NOMO-1 (cell line): ENCODE data around the gene PTPRU.
A peak's percentile ranks its signal among the peaks of the same experiment; 100 is the strongest.

Experiments used
- DNase-seq, 2 experiments: peaks; one replicate each; lab custom pipeline; 2025; ENCODE audit not compliant: unreplicated experiment in 2 of 2; lab: John Stamatoyannopoulos, UW

Gene PTPRU

DNA sequence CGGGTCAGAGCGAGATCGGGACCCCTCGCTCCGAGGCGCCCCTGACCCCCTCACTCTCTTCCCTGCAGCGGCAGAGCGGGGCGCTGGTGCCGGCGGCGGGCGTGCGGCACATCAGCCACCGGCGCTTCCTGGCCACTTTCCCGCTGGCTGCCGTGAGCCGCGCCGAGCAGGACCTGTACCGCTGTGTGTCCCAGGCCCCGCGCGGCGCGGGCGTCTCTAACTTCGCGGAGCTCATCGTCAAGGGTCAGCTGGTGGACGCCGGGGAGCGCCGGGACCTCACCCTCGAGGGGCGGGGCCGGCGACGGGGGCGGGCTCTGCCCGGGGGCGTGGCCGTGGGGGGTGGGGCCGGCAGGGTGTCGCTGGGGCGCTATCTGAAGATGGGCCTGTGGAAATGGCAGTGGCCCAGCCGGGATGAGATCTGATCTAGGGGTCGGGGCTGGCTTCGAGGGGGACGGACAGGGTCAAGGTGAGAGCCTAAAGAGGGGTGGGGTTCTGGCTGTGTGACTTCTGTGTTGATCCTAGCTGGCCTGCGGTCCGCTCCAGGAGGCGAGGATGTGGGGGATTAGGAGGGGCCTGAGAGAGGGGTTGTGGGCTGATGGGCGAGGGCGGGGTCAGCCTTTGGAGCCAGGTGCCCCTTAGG is 23.6 kb downstream of the PTPRU start:
- no peak for DNase-seq

GRCh38 chr1:29260531-29260930 is 24.2 kb downstream of the PTPRU start:
- no peak for DNase-seq

GRCh38 chr1:29264773-29265389 is 28.6 kb downstream of the PTPRU start:
- no peak for DNase-seq

- DNase-seq = no peak
Observed at GRCh38 chr1:29266912-29267311, 30.6 kb downstream of the PTPRU start.

DNA sequence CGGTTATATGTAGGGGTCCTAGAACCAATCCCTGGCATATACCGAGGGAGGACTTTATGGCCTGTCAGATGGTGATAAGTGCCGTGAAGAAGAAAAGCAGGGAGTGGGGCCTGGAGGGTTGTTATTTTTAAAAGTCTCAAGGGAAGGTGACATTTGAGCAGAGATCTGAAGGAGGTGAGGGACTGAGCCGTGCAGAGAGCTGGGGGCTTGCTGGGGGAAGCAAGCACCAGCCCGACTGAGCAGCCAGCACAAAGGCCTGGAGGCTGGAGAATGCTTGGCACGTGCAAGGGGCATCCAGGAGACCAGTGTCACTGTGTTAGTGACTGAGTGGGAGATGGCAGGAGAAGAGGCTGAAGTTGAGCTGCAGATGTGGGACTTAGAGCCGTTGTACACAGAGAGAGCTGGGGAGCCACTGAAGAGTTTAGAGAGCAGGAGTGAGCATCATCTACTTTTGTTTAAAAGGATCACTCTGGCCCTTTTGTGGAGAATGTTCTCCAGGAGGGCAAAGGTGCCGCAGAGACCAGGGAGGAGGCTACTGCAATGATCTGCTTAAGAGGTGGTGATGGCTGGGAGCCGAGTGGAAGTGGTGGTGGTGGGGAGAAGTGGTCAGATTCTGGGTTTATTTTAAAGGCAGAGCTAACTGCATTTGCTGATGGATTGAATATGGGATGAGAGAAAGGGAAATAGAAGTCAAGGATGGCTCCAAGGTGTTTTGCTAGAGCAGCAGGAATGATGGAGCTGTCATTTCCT is 31.2 kb downstream of the PTPRU start:
- DNase-seq = no peak

DNA sequence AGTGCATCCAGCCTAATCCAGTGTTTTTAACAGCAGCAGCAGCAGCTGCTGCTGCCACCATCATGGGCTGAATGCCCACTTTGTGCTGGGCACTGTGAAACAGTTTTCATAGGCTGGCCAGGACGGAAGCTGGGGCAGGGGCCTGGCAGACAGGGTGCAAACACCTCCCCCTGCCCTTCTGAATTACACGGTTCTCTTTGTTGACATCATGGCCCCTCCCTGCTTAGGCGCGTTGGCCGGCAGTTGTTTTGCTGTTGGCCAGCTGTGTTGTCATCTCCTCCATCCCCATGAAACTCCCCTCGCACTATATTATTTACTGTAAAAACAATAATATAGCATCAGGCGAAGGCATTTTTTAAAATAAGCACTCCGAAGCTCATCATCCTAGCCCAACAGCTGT is 33.1 kb downstream of the PTPRU start:
- no peak for DNase-seq

- DNase-seq = no peak
Observed at GRCh38 chr1:29270929-29271521, 34.7 kb downstream of the PTPRU start.

GRCh38 chr1:29271724-29272123 is 35.4 kb downstream of the PTPRU start:
- no peak for DNase-seq

GRCh38 chr1:29272147-29272907 is 36.0 kb downstream of the PTPRU start:
- DNase-seq = no peak

DNA sequence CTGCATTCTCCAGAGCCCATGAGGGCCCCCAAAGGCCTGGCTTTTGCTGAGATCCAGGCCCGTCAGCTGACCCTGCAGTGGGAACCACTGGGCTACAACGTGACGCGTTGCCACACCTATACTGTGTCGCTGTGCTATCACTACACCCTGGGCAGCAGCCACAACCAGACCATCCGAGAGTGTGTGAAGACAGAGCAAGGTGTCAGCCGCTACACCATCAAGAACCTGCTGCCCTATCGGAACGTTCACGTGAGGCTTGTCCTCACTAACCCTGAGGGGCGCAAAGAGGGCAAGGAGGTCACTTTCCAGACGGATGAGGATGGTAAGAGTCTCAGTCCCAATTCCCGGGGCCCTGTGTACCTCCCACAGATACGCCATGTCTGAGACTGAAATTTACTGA is 39.1 kb downstream of the PTPRU start:
- DNase-seq = no peak

DNA sequence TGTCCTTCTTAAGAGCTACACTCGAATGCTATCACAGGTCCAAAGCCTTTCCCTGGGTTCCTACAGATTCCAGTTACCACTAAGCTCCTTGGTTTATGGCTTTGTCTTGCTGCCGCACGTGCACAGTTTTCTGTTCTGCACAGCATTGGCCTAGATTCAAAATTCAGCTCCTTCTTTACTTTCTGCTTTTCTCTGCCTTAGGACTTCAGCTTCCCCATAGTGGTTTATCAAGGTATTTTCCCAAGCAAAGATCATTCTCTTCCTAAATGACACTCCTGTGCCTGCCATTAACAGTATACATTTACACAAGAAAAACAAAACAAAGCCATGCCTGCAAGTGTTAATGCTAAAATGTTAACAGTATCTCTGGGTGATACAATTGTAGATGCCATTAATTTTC is 41.8 kb downstream of the PTPRU start:
- DNase-seq = no peak

DNA sequence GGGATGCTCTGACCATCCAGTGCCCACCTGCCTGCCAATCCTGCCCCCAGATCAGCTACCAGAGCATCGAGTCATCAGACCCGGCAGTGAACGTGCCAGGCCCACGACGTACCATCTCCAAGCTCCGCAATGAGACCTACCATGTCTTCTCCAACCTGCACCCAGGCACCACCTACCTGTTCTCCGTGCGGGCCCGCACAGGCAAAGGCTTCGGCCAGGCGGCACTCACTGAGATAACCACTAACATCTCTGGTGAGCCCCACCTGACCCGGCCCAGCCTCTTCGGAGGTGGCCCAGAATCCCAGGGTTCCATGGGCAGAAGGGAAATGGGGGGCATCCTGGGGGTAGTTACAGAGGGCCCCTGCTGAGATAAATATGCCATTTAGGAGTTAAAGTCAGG is 43.1 kb downstream of the PTPRU start:
- DNase-seq = no peak

GRCh38 chr1:29279951-29280391 is 43.6 kb downstream of the PTPRU start:
- no peak for DNase-seq

GRCh38 chr1:29280409-29281131 is 44.2 kb downstream of the PTPRU start:
- DNase-seq = no peak

DNA sequence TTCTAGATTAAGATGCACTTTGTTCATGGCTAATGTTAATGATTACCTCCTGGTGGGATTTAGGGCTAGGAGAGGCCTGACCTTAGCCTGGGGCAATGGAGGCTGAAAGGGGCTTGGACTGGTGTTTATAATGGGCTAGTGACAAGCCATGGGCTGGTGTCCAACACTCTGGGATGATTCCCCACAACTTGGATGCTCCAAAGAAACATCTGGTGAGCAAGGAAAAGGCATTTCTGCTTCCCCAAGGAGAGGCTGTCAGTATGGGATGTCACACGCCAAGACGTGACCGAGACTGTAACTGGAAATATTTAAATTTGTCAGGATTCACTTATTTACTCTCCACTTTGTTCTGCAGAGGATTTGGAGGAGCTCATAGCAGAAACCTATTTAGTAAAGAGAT is 45.2 kb downstream of the PTPRU start:
- no peak for DNase-seq

DNA sequence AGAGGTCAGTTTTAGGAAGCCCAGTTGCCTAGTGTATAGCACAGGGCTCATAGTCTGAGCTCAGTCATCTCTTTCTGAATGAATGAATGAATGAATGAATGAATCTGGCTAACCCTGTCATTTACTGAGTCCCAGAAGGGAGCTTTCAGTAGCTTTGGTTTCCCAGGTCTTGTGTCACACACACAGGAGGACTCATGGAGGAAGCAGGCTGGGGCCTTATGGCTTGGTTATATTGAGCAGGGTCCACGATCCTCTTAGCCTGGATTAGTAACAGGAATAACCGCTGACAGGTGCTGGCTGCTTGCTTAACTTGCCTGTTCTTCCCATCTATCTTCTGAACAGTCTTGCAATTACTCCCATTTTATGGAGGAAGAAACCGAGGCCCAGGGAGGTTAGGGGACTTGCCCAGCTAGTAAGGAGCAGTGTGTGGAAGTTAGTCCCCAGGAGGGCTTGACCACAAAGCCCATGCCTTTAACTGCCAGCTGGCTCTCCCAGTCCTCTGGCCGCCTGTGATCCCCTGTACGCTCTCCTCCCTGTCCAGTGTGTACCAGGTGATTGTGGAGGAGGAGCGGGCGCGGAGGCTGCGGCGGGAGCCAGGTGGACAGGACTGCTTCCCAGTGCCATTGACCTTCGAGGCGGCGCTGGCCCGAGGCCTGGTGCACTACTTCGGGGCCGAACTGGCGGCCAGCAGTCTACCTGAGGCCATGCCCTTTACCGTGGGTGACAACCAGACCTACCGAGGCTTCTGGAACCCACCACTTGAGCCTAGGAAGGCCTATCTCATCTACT is 46.0 kb downstream of the PTPRU start:
- DNase-seq = no peak

GRCh38 chr1:29282924-29283803 is 46.8 kb downstream of the PTPRU start:
- DNase-seq = peak in 1 of 2 experiments; percentile 1

DNA sequence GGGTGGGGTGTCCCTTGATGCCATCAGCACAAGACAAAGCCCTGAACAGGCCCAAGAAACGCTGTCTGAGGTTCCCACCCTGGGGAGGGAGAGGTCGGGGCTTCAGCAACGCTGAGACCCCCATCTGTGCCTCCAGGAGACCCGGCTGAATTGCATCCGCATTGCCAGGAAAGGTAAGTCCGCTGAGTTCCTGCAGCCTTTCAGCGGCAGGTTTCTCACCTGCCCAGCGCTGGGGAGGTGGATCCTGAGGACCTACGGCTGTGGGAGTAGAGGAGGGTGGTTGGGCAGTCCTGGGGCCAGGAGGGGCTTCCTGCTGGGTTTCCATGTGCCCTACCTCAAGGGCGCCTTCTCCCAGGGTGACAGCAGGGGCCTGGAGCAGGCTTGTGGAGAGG is 47.5 kb downstream of the PTPRU start:
- DNase-seq = no peak
